HG02981 (cell line): ENCODE measurements around the gene GNB1.

Source experiments
- ATAC-seq: cut with Tn5 transposase; IDR thresholded peaks from one replicate; pipeline ENCODE4 v1.9.1; 2021; ENCODE audit warnings: mild to moderate bottlenecking, moderate library complexity; ENCODE audit not compliant: unreplicated experiment

The GNB1 gene

DNA sequence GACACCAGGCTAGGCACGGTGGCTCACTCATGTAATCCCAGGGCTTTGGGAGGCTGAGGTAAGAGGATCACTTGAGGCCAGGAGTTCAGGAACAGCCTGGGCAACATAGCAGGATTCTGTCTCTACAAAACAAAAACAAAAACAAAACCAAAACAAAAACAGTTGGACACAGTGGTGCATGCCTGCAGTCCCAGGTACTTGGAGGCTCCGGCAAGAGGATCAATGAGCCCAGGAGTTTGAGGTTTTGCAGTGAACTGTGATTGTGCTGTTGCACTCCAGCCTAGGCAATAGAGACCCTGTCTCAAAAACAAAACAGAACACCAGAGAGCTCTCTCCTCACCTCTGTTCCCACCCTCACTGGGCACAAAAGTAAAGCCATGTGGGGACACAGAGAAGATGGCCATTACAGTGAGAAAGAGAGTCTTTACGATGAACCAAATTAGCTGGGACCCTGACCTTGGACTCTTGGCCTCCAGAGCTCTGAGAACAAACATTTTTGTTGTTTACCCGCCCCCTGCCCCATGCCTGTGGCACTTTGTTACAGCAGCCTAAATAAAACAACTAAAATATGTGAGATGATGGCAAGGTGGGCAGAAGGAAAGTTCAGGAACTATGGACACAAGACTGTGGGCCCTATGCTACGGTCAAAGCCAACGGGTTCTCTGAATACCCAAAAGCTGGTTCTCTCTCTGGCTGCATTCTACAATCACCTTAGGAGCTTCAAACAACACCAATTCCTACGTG is 122.5 kb downstream of the GNB1 start:
- no peak for ATAC-seq

DNA sequence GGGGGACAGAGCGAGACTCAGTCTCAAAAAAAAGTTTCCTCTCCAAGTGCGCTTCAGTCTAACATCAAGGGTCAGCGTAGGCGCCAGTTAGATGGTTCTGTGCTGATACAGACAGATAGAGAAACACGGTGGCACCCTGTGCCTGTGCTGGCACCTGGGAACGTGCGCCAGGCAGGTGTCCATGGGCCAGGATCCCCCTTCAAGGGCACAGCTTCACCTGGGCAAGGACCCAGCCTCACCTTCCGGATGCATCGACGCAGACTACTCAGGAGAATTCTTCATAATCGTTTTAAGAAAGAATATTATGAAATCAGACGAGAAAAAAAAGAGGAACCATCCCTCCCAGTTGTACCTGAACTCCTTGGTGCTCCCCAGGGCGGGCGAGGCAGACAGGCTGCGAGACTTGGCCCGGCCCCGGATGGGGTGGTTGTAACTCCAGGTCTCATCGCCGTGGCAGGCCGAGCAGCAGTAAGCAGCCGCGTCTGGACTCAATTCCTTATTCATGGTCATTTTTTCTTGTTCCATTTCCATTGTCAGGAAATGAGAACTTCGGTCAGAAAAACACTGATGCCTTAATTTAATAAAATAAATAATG is 125.9 kb downstream of the GNB1 start:
- ATAC-seq: no peak

DNA sequence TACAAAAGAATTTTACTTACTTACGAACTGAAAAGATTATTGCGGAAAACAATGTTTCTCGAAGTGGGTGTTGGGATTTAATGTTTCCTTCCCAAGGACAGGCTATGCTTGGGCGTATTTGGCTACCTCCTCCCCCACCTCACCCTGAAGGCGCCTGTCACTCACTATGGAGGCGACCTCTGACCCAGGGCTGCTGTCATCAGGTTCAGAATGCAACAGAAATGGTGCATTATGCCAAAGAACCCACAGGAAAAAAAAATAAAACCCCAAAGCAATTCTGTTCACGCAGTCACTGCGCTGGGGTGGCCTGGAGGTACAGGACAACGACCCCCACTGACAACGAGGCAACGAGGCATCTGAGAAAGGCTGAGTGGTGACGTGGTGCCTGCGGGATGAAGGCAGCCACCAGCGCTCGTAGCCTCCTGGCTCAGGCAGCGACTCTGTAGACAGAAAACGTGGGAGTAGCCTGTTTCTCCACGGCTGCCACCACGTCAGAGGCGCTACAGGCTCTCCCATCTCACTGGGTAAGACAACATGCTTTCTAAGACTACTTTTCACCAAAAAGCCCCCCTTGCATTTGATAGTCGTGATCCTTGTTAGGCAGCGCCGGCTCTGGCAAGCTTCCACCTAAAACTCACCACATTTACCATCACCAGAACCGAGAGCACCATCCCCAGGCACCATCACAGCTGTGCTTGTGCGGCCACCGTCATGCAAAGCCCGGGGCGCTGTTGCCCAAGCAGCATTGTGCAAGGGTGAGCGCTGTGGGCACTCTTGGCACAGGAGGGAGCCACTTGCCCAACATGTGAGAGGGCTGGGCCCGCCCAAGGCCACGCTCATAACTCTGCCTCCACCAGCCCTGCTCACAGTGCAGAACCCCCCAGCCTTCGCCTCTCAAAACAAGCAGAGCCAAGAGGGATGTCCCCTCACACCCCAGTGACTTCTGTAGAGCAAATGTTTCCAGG is 126.9 kb downstream of the GNB1 start:
- no peak for ATAC-seq

DNA sequence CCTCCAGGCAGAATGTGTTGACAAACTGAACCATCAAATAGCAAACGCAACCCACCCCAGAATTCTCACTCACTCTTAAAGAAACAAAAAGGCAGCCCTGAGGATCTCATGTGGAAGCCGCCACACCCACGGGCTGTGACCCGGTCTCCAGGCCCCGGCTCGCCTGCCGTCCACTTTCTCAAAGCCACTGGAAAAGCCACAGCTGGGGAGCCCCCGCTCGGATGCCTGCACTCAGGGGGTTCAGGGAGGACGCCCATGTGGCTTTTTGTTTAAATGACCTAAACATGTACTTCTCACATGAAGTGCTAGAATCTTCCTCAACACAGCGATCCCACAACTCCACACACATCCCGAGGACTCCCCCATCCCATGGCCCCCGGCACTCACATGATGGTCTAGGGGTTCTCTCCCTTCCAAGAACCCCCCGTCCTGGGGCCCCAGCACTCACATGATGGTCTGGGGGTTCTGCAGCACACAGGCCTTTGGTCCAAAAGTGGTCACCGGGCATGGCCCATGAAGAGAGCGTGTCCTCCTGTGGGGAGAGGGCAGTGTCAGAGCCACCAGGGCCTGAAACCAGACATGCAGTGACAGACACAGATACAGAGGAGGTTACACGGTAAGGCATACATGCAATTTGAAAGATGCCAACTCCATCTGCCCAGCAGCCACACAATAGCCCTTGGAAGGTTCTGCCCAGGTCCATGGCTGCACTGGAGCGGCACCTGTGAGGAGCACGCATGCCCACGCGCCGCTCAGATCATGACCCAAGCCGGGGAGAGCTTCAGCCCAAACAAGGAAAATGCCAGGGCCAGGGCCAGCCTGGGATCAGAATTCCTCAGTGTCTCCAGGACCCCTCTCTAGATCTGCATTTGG is 129.1 kb downstream of the GNB1 start:
- ATAC-seq: no peak

DNA sequence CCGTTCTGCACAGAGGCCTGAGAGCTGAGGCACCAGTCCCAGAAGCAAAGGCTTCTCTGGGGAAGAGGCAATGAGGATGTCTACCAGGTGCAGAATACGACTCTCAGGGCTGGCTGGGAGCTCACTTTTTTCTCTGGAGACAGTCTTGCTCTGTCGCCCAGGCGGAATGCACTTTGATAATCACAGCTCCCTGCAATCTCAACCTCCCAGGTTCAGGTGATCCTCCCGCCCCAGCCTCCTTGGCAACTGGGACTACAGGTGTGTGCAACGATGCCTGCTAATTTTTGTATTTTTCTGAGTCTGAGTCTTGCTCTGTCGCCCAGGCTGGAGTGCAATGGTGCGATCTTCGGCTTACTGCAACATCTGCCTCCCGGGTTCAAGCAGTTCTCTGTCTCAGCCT is 130.2 kb downstream of the GNB1 start:
- ATAC-seq: no peak

DNA sequence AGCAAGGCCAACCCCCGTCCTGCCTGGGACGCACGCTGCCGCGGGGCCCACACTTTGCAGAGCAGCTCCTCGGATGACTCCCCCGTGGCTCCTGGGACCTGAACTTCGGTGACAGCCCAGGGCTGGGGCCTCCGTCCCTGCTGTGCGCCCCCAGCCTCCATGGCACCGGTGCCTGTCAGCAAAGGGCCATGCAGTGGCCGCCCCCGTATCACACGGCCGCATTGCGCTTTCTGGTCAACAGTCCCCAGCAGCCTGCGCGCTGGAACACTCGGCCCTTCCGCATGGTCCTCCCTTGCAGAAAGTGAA is 130.6 kb downstream of the GNB1 start:
- no peak for ATAC-seq

DNA sequence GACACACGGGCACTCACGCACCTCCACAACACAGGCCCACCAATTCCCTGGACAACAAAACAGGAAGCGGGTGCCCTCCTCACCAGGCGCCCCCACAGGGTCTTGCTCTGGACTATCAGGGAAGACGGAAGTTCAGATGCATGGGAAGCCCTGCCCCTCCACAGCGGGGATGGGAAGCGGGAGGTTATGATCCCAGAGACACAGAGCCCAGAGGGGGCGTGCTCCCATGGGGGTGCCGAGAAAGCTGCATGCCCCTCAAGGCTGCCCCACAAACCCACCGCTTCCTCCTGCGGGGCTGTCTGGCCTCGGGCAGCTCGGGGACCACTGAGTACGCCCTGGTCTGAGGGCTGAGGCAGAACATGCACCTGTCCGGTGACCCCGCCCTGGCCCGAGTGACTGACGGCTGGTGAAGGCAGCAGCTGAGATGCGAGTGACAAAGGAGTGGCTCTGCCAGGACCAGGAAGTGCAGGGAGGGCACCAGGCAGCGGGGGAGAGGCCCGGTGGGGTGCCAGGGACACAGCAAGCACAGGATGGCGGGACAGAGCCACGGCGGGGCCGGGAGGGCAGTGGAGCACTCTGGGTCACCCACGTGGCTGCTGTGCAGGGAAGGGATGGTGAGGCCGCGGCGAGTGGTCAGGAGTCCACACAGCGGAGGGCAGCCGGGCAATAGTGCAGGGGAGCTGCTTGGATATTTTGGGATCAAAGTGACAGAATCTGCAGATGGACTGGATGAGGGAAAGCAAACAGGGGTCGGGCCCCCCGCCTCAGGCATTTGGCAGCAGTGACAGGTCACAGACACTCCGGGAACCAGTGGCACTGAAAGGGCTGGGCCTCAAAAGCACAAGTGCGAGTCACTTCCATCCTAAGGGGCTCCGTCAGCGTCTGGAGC is 131.2 kb downstream of the GNB1 start:
- ATAC-seq: no peak

DNA sequence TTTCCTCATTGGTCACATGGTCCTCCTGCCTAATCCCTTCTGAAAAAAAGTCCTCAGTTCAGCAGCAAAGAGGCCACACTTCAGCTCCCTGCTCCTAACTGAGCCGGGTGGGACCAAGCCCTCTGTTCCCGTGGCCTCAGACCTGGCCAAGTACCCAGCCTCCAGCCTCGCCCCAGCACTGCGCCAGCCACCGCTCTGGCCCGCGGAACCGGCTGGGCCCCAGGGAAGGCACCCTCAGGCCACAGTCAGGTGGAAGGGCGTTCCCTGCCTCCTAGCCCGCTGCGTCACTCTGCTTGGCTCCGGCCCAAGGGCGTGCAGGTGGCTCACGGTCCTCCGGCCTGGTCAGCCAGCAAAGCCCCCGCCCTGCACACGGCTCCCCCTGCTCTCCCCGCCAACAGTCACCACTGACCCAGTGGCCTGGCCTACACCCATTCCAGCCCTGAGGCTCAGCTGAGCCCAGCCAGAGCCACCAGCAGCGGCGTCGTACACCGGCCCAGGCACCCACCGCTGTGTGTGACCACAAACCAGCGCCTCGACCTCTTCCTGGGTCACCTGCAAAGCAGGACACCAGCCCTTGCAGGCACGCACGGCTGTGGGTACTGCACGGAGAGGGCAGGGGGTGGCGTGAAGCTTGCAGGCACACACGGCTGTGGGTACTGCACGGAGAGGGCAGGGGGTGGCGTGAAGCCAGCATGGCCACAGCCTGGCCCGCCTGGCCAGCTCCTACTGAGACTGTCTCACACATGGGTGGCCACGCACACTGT is 132.0 kb downstream of the GNB1 start:
- ATAC-seq: no peak

DNA sequence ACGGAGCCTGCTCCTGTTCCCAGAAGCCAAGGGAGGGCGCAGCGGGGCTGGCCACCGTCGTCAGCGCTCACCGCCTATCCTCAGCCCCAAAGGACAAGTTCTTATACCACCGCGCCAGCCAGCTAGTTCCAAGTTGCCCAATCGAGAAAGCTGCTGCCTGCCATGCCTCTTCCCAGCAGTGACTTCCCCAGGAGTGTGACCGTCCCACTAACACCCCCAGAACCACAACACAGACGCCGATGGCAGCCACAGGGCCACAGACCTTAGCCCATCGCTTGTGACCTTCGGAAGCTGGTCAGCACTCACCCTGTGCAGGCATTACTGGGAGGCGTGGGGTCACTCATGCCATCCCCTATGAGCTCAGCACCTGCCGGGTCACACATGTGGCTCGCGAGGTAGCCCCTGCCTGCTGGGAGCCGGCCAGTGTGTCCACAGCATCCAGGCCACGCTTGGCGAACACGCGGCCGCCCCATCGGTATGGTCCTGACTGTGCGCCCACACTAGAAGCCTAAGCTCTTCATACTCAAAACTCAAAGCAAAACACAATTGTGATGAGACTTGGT is 132.7 kb downstream of the GNB1 start:
- ATAC-seq: no peak

DNA sequence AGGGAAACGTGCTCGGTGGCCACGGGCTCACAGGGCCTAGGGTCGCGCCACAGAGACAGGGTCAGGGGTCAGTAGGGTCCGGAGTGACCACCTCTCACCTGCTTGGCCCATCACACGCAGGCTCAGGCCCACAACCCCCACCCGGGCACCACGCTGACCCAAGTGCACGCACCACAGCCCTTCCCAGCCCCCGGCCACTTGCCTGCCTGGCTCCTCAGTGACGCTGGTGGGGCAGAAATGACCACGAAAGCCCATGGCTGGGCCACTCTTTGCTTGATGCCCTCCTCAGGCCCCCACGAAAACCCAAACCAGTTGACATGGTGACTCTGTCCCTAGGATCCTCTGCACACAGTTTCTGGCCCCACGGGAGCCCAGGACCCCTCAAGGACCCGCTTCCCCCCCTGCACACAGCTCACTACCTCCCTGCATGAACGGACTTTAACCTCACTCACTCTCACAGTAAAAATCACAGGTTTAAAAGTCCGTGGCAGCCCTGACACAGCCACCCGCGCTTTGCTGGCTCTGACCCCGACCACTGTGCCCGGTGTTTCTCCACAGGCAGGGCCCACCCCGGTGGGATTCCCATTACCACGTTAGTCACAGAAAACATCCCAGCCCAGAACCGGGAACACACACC is 133.3 kb downstream of the GNB1 start:
- no peak for ATAC-seq

DNA sequence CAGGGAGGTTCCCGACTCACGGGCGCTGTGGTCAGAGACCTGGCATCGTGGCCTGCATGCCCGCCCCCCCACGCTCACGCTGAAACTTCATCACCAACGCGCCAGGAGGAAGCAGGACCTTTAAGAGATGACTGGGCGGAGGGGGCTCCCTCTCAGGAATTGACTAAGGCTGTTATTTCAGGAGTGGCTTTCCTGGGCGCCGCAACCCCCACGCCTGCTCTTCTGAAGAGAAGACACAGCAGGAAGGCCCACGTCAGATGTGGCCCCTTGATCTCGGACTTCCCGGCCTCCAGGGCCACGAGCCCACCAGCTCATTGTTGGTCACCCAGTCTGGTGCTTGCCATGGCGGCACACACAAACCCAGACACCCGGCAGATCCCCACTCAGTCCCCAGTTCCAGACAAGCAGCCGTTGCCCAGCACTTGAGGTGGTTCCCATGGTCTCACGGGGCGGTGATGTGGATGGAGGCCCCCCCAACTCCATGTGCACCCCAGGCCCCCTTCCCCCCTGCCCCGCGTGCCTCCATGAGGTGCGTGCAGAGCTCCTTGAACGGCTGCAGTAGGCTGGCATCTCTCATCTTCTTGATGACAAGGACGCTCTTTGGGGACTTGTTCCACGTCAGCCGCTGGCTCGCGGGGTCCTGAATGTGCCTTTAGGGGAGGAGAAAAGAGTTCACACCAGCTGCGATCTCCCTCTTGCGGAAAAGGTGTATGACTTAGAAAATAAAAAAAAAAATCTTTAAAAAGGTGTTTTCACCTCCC is 134.0 kb downstream of the GNB1 start:
- no peak for ATAC-seq

DNA sequence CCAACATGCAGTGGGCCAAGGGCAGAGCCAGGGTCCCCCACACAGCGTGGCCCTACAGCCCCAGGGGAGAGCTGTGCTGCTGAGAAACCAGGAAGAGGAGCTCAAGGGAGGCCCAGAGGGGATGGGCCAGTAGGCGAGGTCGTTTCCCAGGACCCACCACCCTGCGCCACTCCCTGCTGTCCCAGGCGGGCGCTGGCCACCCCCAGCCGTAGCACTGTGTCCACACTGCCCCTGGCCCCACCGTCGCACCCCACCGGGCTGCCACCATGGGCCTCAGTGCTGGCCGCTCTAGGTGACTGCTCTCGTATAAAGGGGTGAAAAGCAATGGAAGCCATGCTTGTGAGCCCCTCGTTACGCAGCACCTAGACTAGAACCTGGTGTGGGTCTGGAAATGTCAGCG is 135.0 kb downstream of the GNB1 start:
- no peak for ATAC-seq

DNA sequence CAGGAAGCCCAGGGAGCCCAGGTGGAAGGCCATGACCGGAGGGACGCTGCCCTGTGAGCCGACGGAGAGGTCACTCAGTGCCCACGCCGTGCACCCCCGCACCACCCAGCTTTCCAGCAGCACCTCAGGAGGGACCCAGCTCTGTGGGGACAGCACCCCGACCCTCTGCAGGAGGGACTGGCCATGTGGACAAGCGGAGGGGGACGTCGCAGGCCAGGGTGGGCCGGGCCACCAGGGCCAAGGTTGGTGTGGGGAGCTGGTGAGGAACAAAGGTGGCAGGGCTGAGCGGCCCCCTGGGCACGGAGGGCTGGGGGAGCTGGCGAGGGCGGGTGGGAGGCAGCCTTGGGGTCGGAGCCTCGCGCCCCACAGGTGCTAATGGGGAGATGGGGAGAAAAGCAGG is 135.5 kb downstream of the GNB1 start:
- no peak for ATAC-seq

DNA sequence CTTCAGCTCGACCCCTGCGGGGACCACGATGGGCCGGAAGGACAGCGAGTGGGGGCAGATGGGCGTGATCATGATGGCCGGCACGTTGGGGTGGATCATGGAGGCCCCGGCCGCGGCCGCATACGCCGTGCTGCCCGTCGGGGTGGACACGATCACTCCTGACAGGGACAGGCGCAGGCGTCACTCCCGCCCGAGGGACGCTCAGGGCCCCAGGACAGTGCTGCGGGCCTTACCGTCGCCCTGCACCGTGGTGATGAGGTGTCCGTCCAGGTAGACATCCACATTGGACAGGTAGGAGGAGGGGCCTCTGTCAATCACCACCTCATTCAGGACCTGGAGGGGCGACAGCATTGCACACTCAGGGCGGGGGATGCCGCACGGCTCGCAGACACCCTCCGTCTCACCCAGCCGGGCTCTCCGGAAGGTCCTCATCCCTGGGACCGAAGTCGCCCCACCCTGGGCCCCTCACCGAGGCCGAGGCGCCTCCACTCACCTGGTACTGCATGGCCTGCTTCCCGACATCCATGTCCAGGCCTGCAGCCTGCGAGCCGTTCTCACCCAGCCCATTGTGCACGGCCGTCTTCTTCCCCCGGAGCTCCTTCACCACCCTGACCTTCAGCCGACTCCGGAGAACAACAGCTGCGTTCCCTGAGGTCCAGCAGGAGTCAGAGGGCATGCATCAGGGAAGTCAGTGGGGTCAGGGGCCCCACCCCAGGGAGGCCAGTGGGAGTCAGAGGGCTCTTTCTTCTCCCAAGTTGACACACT is 136.7 kb downstream of the GNB1 start:
- no peak for ATAC-seq

DNA sequence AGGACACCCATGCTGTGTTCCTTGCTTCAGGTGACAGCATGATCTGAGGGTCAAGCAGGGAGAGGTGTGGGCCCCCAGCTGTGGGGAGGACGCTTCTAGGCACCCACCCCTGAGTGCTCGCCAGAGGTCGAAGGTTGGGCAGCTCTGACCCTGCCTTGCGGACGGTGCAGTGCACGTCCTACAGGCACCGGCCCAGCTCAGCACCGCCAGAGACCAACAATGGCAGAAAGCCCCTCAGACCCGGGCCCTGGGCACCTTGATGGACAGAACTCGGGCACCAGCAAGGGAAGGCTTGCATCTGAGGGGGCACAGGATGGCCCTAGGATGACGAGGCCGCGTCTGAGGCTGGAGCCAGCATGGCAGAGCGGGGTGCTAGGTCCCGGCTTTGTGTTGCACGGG is 137.3 kb downstream of the GNB1 start:
- ATAC-seq: no peak

DNA sequence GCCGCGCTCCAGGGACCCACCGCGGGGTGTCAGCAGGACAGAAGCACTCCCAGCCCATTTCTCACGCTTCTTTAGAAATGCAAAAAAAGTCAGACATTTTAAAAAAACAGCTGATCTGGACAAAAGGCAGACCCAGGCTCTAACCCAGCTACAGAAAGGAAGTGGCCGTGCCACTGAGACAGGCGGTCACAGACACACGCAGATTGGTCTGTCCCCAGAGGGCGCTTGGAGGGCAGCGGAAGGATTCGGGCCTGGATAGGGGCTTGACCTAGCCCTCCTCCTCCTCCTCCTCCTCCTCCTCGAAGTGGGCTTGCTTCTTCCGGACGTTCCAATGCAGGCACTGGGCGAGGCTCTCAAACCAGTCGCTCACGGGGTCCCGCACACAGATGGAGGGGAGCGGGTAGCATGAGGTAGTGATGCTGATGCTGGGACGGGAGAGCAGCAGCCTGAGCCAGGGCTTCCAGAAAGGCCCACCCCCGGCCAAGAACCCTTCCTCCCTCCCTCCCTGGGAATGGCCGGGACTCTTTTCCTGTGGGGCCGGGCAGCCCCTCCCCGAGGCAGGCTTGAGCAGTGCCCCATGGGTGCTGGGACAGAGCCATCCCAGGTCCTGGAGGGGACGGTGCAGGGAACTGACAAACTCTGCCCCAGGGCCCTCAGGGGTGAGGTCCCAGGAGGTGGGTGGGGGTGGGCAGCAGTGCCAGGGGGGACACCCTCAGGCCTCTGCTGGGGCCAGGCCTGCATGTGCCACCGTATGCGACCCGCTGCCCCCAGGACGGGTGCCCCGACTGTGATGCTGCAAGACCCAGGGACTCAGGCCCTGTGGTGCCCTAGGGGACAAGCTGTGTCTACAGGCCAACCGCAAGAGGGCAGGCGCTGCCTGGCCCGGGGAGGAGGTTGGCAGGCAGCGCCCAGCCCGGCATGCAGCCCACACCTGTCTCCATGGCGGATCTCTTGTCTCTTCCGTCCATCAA is 138.0 kb downstream of the GNB1 start:
- ATAC-seq: no peak
